GM18868 (cell line): ENCODE results near the gene VPS8.

ENCODE experiments used
- ATAC-seq: cut with Tn5 transposase; IDR thresholded peaks from one replicate; pipeline ENCODE4 v1.9.1; 2021; ENCODE audit warnings: mild to moderate bottlenecking, moderate library complexity; ENCODE audit not compliant: unreplicated experiment

Gene VPS8, protein sequence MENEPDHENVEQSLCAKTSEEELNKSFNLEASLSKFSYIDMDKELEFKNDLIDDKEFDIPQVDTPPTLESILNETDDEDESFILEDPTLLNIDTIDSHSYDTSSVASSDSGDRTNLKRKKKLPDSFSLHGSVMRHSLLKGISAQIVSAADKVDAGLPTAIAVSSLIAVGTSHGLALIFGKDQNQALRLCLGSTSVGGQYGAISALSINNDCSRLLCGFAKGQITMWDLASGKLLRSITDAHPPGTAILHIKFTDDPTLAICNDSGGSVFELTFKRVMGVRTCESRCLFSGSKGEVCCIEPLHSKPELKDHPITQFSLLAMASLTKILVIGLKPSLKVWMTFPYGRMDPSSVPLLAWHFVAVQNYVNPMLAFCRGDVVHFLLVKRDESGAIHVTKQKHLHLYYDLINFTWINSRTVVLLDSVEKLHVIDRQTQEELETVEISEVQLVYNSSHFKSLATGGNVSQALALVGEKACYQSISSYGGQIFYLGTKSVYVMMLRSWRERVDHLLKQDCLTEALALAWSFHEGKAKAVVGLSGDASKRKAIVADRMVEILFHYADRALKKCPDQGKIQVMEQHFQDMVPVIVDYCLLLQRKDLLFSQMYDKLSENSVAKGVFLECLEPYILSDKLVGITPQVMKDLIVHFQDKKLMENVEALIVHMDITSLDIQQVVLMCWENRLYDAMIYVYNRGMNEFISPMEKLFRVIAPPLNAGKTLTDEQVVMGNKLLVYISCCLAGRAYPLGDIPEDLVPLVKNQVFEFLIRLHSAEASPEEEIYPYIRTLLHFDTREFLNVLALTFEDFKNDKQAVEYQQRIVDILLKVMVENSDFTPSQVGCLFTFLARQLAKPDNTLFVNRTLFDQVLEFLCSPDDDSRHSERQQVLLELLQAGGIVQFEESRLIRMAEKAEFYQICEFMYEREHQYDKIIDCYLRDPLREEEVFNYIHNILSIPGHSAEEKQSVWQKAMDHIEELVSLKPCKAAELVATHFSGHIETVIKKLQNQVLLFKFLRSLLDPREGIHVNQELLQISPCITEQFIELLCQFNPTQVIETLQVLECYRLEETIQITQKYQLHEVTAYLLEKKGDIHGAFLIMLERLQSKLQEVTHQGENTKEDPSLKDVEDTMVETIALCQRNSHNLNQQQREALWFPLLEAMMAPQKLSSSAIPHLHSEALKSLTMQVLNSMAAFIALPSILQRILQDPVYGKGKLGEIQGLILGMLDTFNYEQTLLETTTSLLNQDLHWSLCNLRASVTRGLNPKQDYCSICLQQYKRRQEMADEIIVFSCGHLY (N-terminal part only)

DNA sequence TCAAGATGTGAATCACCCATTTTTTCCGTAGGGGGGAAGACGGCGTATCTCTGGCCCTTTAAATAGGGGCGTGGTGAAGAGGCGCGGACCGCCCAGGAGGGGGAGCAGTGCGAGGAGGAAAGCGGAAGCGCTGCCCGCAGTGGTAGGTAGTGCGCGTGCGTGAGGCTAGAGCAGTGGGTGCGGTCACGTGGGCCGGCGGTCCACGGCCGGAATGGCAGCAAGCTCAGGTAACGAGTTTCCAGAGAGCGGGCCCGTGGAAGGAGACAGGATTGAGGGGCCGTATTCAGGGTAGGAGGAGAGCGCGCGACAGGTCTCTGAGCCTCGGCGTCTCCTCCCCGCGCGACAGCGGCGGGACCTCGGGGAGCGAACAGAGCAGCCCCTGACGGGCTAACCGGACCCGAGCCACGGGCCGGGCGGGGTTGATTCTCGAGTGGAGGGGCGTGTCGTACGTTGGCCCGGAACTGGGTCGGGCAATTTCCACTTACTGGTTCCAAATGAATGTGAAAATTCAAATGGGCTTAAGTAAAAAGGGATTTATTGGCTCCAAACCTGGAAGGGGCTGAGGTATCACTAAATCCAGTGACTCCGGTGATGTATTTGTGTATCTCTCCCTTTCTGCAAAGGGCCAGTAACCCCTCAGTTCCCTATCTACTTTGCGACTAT, at the start of gene VPS8:
Gene VPS8 (plus strand): TSS at position 168 of the 663 bp plus-strand sequence. CDS start 12,467 bp downstream, outside the sequence.
- peak; percentile 92 for ATAC-seq

DNA sequence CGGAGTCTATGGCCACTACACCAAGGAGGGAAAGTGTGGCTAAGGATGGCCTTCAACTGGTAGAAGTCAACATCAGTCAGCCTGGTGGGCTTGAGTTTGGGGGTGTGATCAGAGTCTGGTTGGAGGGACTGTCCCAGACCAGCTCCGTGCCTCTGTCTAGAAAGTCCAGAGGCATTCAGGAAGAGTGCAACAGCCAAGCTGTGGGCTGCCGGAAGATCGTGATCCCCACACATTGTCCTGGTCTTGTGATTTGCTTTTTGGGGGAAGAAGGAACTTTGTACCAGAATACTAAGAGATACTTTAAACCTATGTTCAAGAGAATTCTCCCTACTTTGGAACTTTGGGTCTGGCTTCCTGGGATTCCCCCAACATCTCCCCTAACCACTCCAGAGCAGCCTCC, 47.8 kb upstream of the VPS8 start:
- no peak for ATAC-seq

DNA sequence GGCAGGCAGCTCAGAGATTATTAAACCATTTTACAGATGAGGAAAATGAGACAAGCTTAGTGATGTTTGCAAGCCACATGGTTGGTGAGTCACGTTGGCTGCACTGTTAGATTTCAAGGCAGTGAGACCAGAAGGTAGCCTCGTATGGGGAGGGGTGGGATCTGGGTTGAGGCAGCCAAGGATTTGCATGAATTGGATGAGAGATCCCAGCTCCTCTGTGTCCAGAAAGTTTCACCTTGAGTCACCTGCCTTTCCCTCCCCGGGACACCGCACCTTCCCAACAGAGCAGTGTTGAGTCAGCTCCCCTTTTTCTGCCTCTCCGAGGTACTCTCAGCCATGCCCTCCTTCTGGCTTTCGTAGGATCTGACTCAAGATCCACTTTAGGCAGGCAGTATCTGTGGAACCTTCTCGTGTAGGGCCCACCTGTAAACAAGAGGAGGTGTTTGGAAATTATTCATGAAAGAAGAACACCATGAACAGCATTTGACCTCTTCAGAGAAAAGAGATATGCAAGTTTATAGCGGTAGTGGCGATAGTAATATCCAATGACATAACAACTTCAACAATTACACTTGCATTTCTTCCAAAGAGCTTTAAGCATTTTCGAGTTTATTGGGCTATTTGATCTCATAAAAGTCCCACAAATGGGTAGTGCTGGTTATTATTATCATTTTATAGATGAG, 46.8 kb upstream of the VPS8 start:
- no peak for ATAC-seq

DNA sequence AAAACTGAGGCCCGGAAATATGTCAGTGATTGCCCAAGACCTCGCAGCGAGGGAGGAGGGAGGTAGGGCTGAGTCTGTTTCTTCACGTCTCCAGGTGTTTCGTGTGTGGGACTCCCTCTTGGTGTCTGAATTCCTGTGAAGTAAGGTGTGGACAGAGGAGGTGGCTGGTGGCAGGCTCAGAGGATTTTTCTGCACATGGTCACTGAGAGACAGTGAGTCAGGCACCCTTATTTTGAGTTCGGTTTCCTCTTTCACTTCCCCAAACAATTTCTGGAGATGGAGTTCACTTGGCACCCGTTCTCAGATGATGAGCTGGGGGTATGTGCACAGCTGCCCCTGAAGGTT, 46.3 kb upstream of the VPS8 start:
- ATAC-seq: peak; percentile 69

DNA sequence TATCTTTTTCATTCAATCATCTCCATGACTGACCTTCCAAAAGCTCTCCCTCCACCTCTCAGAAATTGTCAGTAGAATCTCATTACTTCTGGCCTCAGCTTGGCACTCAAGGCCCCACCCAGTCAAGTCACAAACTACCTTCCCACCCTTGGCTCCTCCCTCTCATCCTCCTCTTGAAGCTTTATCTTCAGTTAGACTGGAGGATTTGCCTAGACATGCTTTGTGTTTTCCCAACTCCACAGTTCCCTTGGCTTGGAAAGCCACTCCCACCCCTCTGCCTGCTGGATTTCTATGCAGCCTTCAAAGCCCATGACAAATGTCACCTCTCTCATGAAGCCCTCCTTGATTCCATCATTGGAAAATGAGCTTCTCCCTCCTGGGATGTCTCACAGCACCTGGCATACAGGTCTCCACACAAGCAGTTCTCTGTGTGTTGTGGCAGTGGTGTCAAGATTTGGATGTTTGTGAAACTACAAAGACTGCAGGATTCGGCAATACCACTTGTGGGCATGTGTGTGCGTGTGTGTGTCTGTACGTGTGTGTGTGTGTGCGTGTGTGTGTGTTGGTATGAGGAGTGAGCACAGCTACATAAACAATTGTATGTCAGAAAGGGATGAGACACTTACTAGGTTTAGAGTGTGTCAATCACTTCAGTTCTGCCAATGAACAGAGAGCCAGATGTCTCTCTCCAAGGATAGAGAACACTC, 45.3 kb upstream of the VPS8 start:
- no peak for ATAC-seq

DNA sequence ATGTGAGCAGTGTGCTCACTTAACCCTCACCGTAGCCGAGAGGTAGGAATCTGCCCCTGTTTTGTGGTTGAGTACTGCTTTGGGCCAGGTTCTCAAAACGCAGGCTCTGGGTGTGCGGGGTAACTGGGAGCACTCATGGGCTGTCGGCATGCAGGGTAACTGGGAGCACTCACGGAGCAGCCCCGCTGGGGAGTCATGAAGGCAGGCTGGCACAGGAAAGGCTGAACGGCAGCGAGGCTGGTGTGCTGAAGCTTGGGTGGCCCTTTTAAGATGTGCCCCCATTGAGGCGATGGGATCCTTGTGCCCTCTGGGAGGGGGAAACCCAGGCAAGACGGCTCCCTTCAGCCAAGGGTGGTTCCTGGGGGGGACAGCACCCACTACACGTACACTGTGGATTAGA, 44.6 kb upstream of the VPS8 start:
- ATAC-seq: no peak

DNA sequence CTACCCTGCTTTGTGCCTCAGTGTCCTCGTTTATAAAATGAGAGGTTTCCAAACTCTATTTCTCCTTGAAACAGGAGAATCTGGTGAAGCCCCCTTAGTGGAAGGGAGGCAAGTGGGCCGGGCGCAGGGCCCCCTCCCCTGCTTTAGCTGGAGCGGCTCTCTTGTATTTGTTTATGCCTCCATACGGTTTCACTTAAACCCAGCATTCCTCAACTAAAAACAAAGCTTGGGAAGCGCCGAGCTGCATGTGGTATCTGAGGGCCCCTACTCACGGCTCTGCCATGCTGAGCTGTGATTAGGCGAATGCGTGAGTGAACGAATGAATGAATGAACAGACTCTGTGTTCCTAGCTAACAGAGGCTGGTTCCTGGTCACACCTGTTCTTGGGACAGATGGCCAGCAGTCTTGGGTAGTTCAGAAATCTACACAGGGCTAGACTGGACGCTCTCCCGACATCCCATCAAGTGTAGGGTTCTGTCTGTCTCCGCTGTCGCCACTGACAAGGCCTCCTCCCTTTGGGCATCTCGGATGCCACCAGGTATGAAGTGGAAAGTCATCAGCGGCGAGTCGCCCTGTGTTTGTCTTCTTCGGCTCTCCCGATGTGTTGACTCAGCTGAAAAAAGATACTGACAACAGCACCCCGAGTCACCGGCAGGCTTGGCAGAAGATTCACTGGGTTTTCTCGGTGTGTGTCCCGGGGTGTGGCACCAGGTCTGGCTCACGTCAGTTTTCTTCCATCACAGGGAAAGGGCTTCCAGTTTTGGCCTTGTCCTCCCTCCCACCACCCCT, 42.4 kb upstream of the VPS8 start:
- no peak for ATAC-seq

DNA sequence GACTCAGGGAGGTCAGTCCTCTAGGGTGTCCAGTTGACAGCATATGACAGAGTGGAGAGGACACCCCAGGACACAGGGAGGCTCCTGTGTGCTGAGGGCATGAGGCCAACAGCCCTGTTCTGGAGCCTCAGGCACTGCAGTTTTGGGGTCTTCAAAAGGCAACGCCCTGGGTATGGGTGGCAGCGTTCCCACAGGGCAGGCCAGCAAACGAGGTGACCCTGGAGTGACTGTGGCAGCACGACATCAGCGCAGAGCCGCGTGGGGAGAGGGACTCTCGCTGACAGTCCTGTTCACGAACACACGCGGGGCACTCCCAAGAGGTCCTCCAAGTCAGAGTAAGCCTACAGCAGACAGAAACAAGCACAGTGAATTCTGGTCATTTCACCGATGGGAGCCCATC, 41.4 kb upstream of the VPS8 start:
- ATAC-seq: no peak

DNA sequence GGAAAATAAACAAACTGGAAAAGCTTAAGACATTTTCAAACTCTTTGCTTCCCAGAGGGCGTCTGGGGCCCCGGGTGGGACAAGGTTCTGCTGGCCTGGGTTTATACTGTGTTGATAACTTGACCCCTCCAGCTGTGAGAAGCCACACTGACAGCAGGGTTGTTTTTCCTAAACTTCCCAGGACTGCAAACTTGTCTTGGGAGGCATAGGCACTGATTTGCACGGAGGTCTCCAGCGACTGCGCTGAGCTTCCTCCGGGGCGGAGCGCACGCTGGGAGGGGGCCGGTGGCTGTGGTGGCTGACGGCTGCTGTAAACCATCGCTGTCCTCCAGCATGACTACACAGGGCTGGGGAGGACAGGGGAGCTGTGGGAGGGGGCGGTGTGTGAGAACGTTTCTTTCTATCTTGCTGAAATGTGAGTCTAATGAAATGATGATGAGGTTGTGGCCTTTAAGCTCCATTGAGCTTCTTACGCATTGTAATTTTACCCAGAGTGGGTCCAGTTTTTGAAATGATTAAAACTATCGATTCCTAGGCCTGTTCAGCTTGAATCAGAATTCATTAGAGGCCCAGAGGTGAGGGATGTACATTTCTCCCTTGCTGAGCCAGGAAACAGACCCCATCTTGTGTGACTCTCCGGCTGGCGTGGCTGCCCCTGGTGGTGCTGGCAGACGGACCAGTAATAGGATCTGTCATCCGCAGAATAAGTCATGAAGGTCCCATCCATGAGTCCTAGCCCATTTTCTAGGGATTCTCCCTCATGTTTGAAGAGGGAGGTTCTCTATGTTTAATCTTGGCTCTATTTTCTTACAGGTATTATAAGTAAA, 40.5 kb upstream of the VPS8 start:
- no peak for ATAC-seq

DNA sequence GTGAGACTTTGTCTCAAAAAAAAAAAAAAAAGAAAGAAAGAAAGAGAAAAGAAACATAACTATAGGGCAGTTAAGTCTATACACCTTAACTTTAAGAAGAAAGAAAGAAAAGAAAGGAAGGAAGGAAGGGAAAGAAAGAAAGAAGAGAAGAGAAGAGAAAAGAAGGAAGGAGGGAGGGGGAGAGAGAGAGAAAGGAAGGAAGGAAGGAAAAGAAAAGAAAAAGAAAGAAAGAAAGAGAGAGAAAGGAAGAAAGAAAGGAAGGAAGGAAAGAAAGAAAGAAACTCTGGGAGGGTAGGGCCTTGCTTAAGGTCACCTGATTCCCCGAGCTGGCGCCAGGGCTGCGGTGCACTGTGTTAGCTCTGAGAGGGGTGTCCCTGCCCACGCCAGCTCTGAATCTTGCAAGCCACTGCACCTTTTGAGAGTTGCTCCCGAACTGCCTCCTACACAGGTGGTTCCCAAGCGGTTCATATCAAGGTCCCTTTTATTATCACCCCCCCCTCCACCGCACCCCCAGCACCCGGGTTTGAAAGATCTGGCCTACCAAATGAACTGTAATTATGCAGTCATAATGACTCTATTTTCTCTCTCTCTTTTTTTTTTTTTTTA, 39.2 kb upstream of the VPS8 start:
- no peak for ATAC-seq

DNA sequence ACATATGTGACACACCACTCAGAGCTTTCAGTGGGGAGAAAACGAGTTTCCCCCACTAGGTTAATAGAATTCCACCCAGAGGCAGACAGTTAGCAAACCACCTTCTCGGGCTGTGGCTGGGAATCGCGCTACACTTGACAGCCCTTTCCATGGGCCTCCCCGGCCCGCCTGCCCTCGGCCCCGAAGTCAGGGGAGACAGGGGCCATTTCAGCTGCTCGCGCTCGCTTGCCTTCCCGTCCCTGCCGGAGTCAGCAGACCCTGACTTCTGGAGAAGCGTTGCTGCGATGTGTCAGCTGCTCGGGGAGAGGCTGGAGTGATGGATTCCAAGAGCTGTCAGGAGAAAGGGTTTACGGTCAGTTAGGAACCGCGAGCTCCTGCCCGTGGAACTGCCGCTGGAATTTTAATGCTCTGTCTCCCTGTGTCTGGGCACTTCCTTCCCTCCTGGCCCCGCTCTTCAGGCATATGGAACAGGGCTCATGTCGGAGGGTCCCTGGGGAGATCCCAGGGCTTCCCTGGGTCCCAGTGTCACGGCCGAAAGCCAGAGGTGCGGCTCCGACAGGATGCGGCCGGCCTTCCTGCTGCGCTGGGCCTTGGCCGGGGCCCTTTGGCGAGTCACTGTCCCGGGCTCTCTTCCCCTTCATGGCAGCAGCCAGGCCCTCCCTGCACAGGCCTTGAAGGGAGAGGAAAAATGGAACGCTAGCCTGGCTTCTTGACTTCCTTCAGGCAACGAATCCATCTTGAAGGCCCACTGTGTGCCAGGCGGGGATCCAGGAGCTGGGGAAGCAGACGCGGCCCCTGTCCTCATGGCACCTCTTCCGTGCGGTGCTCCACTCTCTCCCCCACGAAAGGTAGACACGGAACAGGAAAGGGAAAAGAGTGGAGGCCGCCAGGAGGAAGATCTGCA, 38.4 kb upstream of the VPS8 start:
- ATAC-seq: no peak

DNA sequence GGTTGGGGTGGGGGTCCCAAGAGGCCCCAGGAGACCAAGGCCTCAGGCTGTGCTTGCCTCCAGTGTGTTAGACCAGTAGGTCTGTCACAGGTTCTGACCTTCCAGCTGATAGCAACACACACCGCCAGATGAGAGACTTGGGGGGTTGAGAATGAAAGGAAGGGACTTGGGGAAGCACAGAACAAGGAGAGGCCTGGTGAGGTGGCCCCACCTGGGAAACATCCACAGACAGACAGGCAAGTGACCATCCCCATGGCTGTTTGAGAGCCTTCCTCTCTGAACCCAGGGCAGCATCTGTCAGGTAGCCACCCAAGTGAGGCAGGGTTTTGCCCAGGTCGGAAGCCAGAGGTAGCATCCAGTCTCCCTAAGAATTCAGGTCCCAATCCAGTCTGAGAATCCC, 35.0 kb upstream of the VPS8 start:
- ATAC-seq: no peak

DNA sequence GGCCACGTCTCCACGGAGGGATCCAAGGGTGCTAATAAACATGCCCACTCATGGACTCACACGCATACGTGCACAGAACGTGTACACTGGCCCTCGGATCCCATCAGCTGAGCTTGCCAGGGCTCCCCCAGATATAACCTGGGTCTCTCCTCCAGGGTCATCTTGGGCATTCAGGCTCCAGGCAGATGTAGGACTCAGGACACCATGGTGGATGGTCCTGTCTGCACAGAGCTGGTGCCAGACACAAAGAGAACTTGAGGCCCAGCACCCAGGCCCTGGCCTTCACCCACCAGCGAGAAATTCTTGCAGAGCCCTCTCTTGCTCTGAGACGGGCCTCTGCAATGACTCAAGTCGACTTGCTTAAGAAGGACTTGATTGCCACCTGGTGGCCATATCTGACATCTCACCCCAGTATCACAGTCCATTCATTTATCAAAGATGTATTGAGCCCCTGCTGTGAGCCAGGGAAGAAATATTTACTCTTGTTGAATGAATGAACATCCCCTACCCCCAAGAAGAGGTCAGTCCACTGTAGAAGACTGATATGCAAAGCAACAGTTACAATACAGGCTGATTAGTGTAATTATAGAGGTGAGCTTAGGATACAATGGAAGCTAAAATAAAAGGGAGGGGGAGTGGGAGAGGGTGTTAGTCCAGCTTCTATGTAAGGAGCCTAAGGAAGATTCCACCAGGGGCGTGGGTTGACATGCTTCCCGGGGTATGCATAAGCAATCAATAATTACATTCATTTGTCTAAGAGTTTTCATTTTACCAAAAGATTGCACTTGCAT, 34.2 kb upstream of the VPS8 start:
- ATAC-seq: peak; percentile 77

DNA sequence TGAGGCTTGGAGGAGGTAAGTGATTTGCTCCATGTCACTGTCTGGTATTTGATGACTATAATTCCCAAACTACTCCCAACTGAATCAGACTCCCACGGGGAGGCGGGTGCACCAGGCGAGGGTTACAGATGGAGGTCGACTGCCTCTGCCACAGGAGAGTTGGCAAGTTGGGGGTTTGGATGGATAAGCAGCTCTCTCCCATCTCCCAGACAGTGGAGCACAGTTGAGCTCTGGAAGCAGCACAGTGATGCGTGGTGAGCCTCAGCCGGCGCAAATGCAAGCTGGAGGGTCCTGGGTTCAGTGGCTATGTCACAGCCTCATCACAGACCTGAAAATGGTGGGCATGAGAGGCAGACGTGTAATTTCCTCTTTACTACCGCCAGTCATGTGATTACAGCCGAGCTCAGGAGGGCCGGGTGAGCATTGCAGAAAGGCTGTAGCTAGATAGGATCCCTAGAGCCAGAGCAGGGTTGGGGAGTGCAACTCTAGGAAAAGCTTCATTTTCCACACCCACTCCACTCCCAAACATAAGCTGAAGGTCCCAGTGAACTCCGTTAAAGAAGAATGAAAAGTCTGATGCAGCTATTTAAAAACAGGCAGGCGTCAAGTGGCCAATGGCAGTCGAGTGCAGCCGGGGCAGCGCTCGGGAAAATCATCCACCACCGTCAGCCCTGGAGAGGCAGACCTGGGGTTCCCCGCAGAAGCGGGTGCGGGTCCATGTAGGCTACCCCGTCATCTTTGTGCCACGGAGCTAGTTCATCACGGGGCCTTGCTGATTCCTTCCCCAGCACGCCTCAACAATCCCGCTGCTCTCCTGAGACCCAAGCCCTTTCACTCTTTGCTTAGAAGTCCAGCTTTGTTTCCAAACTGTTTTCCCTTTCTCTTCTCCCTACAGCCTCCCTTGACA, 33.3 kb upstream of the VPS8 start:
- ATAC-seq: no peak
